ENCODE results near the gene RSRC1. TPM values are rescaled to one million over a fixed set of nuclear protein-coding genes. Genes with fewer than 3 reads are reported as not detected.

RSRC1 gene
- total and polyA plus RNA-seq, 2 experiments from 2014 or later = 22.6 to 34.1 TPM

DNA sequence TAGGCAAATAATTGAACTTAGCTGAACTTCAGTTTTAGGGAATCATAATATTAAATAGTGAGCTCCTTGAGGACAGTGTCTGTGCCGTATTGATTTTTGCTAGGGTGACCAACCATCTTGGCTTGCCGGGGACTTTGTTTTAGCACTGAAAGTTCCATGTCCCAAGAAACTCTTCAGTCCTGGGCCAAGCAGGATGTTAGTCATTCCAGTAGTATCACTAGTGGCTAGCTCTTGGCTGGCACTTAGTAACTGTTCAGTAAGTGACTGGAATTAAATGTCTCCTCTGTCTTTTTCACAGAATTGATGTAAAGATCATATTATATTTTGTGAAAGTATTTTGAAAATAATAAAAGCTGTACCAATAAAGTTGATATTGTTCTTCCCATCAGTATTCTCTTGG, 42.3 kb downstream of the RSRC1 start:
- H3K9me3 ChIP-seq (ENCODE audit: low read depth) = no peaks in the 10 kb centered on the region
- H3K9me2 ChIP-seq (replicated peaks; ENCODE audit: insufficient read depth) = no peaks in the 10 kb centered on the region
- DNase-seq (ENCODE audit: low spot score) = no peak
- no peaks in the 10 kb centered on the region for H4K20me1 ChIP-seq (ENCODE audit: insufficient read depth, poor library complexity, severe bottlenecking)
- no peaks in the 10 kb centered on the region for H3K79me2 ChIP-seq
- no peak overlapping the region for H3K4me2 ChIP-seq
- H3K27ac ChIP-seq = no peak overlapping the region
- no peaks in the 10 kb centered on the region for H3K36me3 ChIP-seq (replicated peaks; ENCODE audit: insufficient read depth, low read depth)
- no peaks in the 10 kb centered on the region for H3K27me3 ChIP-seq
- WGBS (ENCODE audit: low lambda C conversion rate, missing lambda C conversion rate) = 98% methylated on average over 2 of the region's 2 CpGs
- no peak overlapping the region for H2AFZ ChIP-seq
- TF ChIP-seq EZH2 (IDR thresholded peaks at IDR 0.05; ENCODE audit: borderline replicate concordance) = no peak
- no peak overlapping the region for H3K4me3 ChIP-seq
- H3K4me1 ChIP-seq (ENCODE audit: insufficient read depth) = no peaks in the 10 kb centered on the region

DNA sequence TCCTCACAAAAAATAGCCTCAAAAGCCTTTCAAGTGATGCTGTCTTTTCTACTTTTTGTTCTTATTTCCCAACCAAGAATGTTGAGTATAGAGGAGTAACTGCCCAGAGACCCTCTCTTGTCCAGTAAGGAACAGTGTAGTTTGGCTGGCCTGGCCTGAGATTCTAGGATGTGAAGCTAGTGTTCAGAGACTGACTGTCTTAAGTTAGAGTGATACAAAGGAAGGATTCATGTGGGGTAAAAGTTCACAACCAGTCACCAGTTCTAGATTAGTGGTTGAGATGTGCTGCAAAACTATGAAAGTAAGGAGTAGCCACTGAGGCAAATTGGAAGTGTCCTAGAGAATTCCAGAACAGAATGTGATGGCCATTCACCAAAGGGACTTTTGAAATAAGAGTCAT, 49.1 kb downstream of the RSRC1 start:
- Histone ChIP-seq H3K4me2 (no peak overlapping the region), H3K4me1 (ENCODE audit: insufficient read depth) (no peaks in the 10 kb centered on the region), H4K20me1 (ENCODE audit: insufficient read depth, poor library complexity, severe bottlenecking) (no peaks in the 10 kb centered on the region), H3K9me2 (replicated peaks; ENCODE audit: insufficient read depth) (no peaks in the 10 kb centered on the region), H3K27me3 (no peaks in the 10 kb centered on the region), H3K36me3 (replicated peaks; ENCODE audit: insufficient read depth, low read depth) (no peaks in the 10 kb centered on the region), H3K4me3 (no peak overlapping the region), H3K79me2 (no peaks in the 10 kb centered on the region), H2AFZ (no peak overlapping the region), H3K9me3 (ENCODE audit: low read depth) (no peaks in the 10 kb centered on the region), H3K27ac (no peak overlapping the region)
- TF ChIP-seq EZH2phosphoT487 (IDR thresholded peaks at IDR 0.05; ENCODE audit: low read depth, severe bottlenecking, unreplicated experiment) (no peak), EZH2 (IDR thresholded peaks at IDR 0.05; ENCODE audit: borderline replicate concordance) (no peak)
- TF ChIP-seq, protein P1, sequence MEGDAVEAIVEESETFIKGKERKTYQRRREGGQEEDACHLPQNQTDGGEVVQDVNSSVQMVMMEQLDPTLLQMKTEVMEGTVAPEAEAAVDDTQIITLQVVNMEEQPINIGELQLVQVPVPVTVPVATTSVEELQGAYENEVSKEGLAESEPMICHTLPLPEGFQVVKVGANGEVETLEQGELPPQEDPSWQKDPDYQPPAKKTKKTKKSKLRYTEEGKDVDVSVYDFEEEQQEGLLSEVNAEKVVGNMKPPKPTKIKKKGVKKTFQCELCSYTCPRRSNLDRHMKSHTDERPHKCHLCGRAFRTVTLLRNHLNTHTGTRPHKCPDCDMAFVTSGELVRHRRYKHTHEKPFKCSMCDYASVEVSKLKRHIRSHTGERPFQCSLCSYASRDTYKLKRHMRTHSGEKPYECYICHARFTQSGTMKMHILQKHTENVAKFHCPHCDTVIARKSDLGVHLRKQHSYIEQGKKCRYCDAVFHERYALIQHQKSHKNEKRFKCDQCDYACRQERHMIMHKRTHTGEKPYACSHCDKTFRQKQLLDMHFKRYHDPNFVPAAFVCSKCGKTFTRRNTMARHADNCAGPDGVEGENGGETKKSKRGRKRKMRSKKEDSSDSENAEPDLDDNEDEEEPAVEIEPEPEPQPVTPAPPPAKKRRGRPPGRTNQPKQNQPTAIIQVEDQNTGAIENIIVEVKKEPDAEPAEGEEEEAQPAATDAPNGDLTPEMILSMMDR (IDR thresholded peaks at IDR 0.05; ENCODE audit: poor library complexity) = no peak
- no peak for DNase-seq (ENCODE audit: low spot score)

DNA sequence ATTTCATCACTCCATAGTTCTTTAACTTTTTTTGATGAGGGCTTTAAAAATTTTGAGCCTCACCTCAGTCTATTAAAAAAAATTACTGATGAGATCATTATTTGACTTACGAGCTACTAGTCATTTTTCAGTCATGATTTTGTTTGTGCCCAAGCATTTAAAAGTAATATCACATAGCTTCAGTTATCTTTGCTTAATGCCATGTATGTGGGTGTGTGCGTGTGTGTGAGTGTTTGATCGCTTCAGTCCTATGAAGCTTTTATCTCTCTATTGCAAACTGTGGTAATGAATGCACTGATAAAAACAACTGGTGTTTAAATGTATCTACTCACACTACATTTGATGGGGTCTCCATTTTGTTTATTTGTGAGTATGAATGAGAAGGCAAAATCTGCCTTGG, 49.8 kb downstream of the RSRC1 start:
- DNase-seq (ENCODE audit: low spot score) = no peak
- WGBS (ENCODE audit: low lambda C conversion rate, missing lambda C conversion rate) = 83% methylated on average over 3 of the region's 3 CpGs
- H3K79me2 ChIP-seq = no peaks in the 10 kb centered on the region
- H3K4me2 ChIP-seq = no peak overlapping the region
- TF ChIP-seq EZH2phosphoT487 (IDR thresholded peaks at IDR 0.05; ENCODE audit: low read depth, severe bottlenecking, unreplicated experiment) (no peak), EZH2 (IDR thresholded peaks at IDR 0.05; ENCODE audit: borderline replicate concordance) (no peak)
- TF ChIP-seq, protein P1 (IDR thresholded peaks at IDR 0.05; ENCODE audit: poor library complexity) = no peak
- H3K27ac ChIP-seq = no peak overlapping the region
- H3K9me2 ChIP-seq (replicated peaks; ENCODE audit: insufficient read depth) = no peaks in the 10 kb centered on the region
- H3K4me1 ChIP-seq (ENCODE audit: insufficient read depth) = no peaks in the 10 kb centered on the region
- no peak overlapping the region for H3K4me3 ChIP-seq
- no peaks in the 10 kb centered on the region for H3K27me3 ChIP-seq
- H4K20me1 ChIP-seq (ENCODE audit: insufficient read depth, poor library complexity, severe bottlenecking) = no peaks in the 10 kb centered on the region
- no peak overlapping the region for H2AFZ ChIP-seq
- no peaks in the 10 kb centered on the region for H3K36me3 ChIP-seq (replicated peaks; ENCODE audit: insufficient read depth, low read depth)
- no peaks in the 10 kb centered on the region for H3K9me3 ChIP-seq (ENCODE audit: low read depth)

DNA sequence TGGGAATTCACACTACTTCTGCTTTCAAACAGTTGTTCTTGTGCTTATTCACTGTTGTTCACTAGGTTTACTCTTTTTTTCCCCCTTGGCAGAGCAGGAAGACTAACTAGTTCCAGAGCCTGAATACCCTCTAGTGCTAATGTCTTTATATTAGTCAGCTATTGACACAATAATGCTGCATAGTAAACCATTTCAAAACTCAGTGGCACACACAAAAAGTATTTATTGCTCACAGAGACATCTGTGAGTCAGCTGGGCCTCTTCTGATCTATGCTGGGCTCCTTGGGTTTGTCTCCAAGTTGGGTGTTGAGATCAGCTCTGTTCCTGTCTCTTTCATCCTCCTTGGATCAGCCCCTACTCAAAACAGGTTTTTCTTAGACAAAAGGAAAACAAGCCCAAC, 51.1 kb downstream of the RSRC1 start:
- TF ChIP-seq, protein P1 (IDR thresholded peaks at IDR 0.05; ENCODE audit: poor library complexity) = no peak
- TF ChIP-seq EZH2phosphoT487 (IDR thresholded peaks at IDR 0.05; ENCODE audit: low read depth, severe bottlenecking, unreplicated experiment) = no peak
- TF ChIP-seq EZH2 (IDR thresholded peaks at IDR 0.05; ENCODE audit: borderline replicate concordance) = no peak
- Histone ChIP-seq H4K20me1 (ENCODE audit: insufficient read depth, poor library complexity, severe bottlenecking) (no peaks in the 10 kb centered on the region), H3K79me2 (no peaks in the 10 kb centered on the region), H3K4me2 (no peak overlapping the region), H3K9me3 (ENCODE audit: low read depth) (no peaks in the 10 kb centered on the region), H3K4me1 (ENCODE audit: insufficient read depth) (no peaks in the 10 kb centered on the region), H3K9me2 (replicated peaks; ENCODE audit: insufficient read depth) (no peaks in the 10 kb centered on the region), H3K36me3 (replicated peaks; ENCODE audit: insufficient read depth, low read depth) (no peaks in the 10 kb centered on the region), H3K4me3 (no peak overlapping the region), H3K27ac (no peak overlapping the region), H3K27me3 (no peaks in the 10 kb centered on the region), H2AFZ (no peak overlapping the region)
- DNase-seq (ENCODE audit: low spot score) = peak; percentile 7

Measured in hepatocyte (in vitro differentiated cells).